HEK293 (cell line): ENCODE measurements around the gene NKAIN4.

ENCODE experiments used
- CTCF ChIA-PET: fragments of 350-600 bp; formaldehyde crosslinking; extraction: SDS; loops from one replicate; lab custom pipeline; 2021; ENCODE audit warnings: antibody characterized with exemption; lab: Yijun Ruan, JAX
- POLR2A ChIA-PET: fragments of 300-600 bp; formaldehyde crosslinking; extraction: SDS; loops from one replicate; lab custom pipeline; 2020; ENCODE audit warnings: antibody characterized with exemption, inconsistent platforms; lab: Yijun Ruan, JAX
- H3K27ac ChIP-seq: fragments of 200-500 bp; sonication (Bioruptor generic); 2 replicates; pipeline ENCODE4 v1.5.1; 2014; ENCODE audit warnings: low read depth, low read length, control low read depth, inconsistent platforms; ENCODE audit errors: extremely low read depth
- H3K36me3 ChIP-seq, 2 experiments: fragments of 200-500 bp in 1 of 2; sonication (Bioruptor generic) in 1 of 2; 1 replicate in 1 of 2; 2 replicates in 1 of 2; pipeline ENCODE4 v1.5.1; 2014 to 2017; ENCODE audit warnings: inconsistent platforms in 2 of 2, low read length in 2 of 2; ENCODE audit not compliant: control insufficient read depth in 2 of 2, insufficient read depth in 1 of 2
- H3K4me1 ChIP-seq: fragments of 200-500 bp; sonication (Bioruptor generic); 2 replicates; pipeline ENCODE4 v1.5.1; 2014; ENCODE audit warnings: mild to moderate bottlenecking, low read length, inconsistent platforms; ENCODE audit not compliant: control insufficient read depth, insufficient read depth
- H3K4me3 ChIP-seq: 2 replicates; pipeline ENCODE4 v1.5.1; 2011; ENCODE audit warnings: low read depth, mild to moderate bottlenecking, control low read depth, low read length, moderate library complexity
- H3K9me3 ChIP-seq: fragments of 200-500 bp; sonication (Bioruptor generic); 2 replicates; pipeline ENCODE4 v1.5.1; 2014; ENCODE audit warnings: low read depth, low read length, inconsistent platforms; ENCODE audit not compliant: control insufficient read depth, insufficient read depth
- ATF2 ChIP-seq: fragments of 450-650 bp; formaldehyde crosslinking; IDR thresholded peaks from 2 replicates; pipeline ENCODE4 v1.5.1; 2016; ENCODE audit warnings: missing biosample characterization, missing genetic modification characterization, low read depth
- GLIS2 ChIP-seq: fragments of 450-650 bp; formaldehyde crosslinking; IDR thresholded peaks from 2 replicates; pipeline ENCODE4 v1.5.1; 2016; ENCODE audit warnings: missing biosample characterization, missing genetic modification characterization
- KLF16 ChIP-seq: fragments of 450-650 bp; formaldehyde crosslinking; IDR thresholded peaks from 2 replicates; pipeline ENCODE4 v1.5.1; 2017; ENCODE audit warnings: missing biosample characterization, missing genetic modification characterization
- OVOL3 ChIP-seq: fragments of 450-650 bp; formaldehyde crosslinking; IDR thresholded peaks from 2 replicates; pipeline ENCODE4 v1.5.1; 2016; ENCODE audit warnings: missing biosample characterization, missing genetic modification characterization
- SETDB1 ChIP-seq: IDR thresholded peaks from one replicate; pipeline ENCODE4 v1.6.1; 2017; ENCODE audit warnings: mild to moderate bottlenecking, low read length, moderate library complexity, mixed read lengths; ENCODE audit not compliant: insufficient read length
- SP2 ChIP-seq: fragments of 450-650 bp; formaldehyde crosslinking; IDR thresholded peaks from 2 replicates; pipeline ENCODE4 v1.5.1; 2016; ENCODE audit warnings: missing biosample characterization, missing genetic modification characterization
- SP3 ChIP-seq: fragments of 450-650 bp; formaldehyde crosslinking; IDR thresholded peaks from 2 replicates; pipeline ENCODE4 v1.5.1; 2016; ENCODE audit warnings: missing biosample characterization, missing genetic modification characterization
- TSHZ1 ChIP-seq: fragments of 450-650 bp; formaldehyde crosslinking; IDR thresholded peaks from 2 replicates; pipeline ENCODE4 v1.5.1; 2016; ENCODE audit warnings: missing biosample characterization, missing genetic modification characterization, borderline replicate concordance
- ZBTB20 ChIP-seq: fragments of 450-650 bp; formaldehyde crosslinking; IDR thresholded peaks from 2 replicates; pipeline ENCODE4 v1.5.1; 2016; ENCODE audit warnings: missing biosample characterization, missing genetic modification characterization
- ZBTB6 ChIP-seq: fragments of 450-650 bp; formaldehyde crosslinking; IDR thresholded peaks from 2 replicates; pipeline ENCODE4 v1.5.1; 2017; ENCODE audit warnings: missing biosample characterization, missing genetic modification characterization
- ZBTB8A ChIP-seq: fragments of 450-650 bp; formaldehyde crosslinking; IDR thresholded peaks from 2 replicates; pipeline ENCODE4 v1.5.1; 2016; ENCODE audit warnings: missing biosample characterization, missing genetic modification characterization
- ZNF10 ChIP-seq: fragments of 450-650 bp; formaldehyde crosslinking; IDR thresholded peaks from 2 replicates; pipeline ENCODE4 v1.5.1; 2017; ENCODE audit warnings: missing biosample characterization, missing genetic modification characterization
- ZNF266 ChIP-seq: fragments of 450-650 bp; formaldehyde crosslinking; IDR thresholded peaks from 2 replicates; pipeline ENCODE4 v1.5.1; 2016; ENCODE audit warnings: missing biosample characterization, missing genetic modification characterization, low read depth
- ZNF280D ChIP-seq: fragments of 450-650 bp; formaldehyde crosslinking; IDR thresholded peaks from 2 replicates; pipeline ENCODE4 v1.5.1; 2016; ENCODE audit warnings: missing biosample characterization, missing genetic modification characterization
- ZNF311 ChIP-seq: fragments of 450-650 bp; formaldehyde crosslinking; IDR thresholded peaks from 2 replicates; pipeline ENCODE4 v1.5.1; 2017; ENCODE audit warnings: missing biosample characterization, missing genetic modification characterization, borderline replicate concordance
- ZNF335 ChIP-seq: fragments of 450-650 bp; formaldehyde crosslinking; conservative IDR thresholded peaks from 2 replicates; pipeline ENCODE4 v1.5.1; 2016; ENCODE audit warnings: missing biosample characterization, missing genetic modification characterization
- ZNF37A ChIP-seq: fragments of 450-650 bp; IDR thresholded peaks from 2 replicates; pipeline ENCODE4 v1.5.1; 2018; ENCODE audit warnings: missing biosample characterization, missing genetic modification characterization
- ZNF544 ChIP-seq: fragments of 450-650 bp; formaldehyde crosslinking; IDR thresholded peaks from 2 replicates; pipeline ENCODE4 v1.5.0; 2017; ENCODE audit warnings: missing biosample characterization, missing genetic modification characterization
- ZNF558 ChIP-seq: fragments of 450-650 bp; formaldehyde crosslinking; IDR thresholded peaks from 2 replicates; pipeline ENCODE4 v1.5.1; 2016; ENCODE audit warnings: missing biosample characterization, missing genetic modification characterization
- ZNF560 ChIP-seq: fragments of 450-650 bp; formaldehyde crosslinking; IDR thresholded peaks from 2 replicates; pipeline ENCODE4 v1.5.1; 2017; ENCODE audit warnings: missing biosample characterization, missing genetic modification characterization, borderline replicate concordance
- ZNF660 ChIP-seq: fragments of 450-650 bp; IDR thresholded peaks from 2 replicates; pipeline ENCODE4 v1.5.1; 2018; ENCODE audit warnings: missing biosample characterization, mild to moderate bottlenecking, missing genetic modification characterization
- ZNF785 ChIP-seq: fragments of 450-650 bp; formaldehyde crosslinking; IDR thresholded peaks from 2 replicates; pipeline ENCODE4 v1.5.1; 2016; ENCODE audit warnings: missing biosample characterization, missing genetic modification characterization
- ZNF791 ChIP-seq: fragments of 450-650 bp; formaldehyde crosslinking; IDR thresholded peaks from 2 replicates; pipeline ENCODE4 v1.5.1; 2016; ENCODE audit warnings: missing biosample characterization, missing genetic modification characterization
- ZXDB ChIP-seq: fragments of 450-650 bp; formaldehyde crosslinking; IDR thresholded peaks from 2 replicates; pipeline ENCODE4 v1.5.1; 2016; ENCODE audit warnings: missing biosample characterization, missing genetic modification characterization
- TF ChIP-seq, protein P1 (sequence below): fragments of 450-650 bp; formaldehyde crosslinking; IDR thresholded peaks from 2 replicates; pipeline ENCODE4 v1.5.1; 2016; ENCODE audit warnings: missing biosample characterization, missing genetic modification characterization

Gene NKAIN4

DNA sequence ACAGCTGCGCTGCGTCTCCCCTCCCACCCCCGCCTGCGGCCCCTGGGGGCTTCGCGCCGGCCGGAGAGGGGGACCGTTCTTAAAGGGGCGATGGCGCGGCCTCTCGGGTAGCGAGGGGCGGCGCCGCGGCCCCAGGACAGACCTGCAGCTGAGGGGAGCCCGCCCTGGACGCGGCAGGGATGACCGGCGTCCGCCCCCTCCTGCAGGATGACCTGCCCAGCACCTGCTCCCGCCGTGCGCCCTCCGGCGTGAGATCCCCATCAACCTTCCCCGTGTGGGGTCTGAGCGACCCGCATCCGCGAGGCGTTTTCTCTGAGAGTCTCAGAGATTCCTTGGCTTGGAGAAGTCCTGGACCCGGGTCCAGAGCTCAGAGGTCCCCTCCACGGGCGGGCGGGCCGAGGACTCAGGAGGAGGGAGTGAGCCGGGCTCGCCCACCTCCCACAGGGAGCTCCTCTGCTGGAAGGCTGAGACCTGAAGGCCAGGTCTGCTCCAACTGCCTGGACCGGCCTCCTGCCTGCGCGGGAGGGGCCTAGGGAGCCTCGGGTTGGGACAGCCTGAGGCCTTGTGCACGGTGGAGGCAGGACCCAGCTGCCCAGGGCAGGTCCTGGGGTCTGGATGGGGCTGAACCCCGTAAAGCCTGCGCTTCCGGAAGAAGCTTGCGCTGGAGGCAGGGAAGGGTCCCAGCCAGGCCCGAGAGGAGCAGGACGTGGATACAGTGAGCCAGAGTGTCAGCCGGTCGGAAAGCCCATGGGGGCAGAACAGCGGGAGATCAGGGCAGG, 532 bp upstream of the NKAIN4 start (continued):
- TF ChIP-seq ATF2 (tag by site-specific recombination) (no peak), ZNF266 (tag by site-specific recombination) (no peak), SP2 (tag by site-specific recombination) (peak; percentile 25; the same call in 1 of the 2 replicates)

GRCh38 chr20:63253438-63254231, 628 bp downstream of the NKAIN4 start:
- Histone ChIP-seq H3K27ac (no peak overlapping the region), H3K4me1 (no peaks in the 10 kb centered on the region), H3K4me3 (peak overlapping the region; percentile 10), H3K36me3 (no peaks in the 10 kb centered on the region), H3K9me3 (no peaks in the 10 kb centered on the region)
- ChIA-PET POLR2A (interaction anchor here (1.1 kb wide), 1 partner anchor 30 kb away, joined by 6 read pairs; no protein-coding TSS in a partner anchor), CTCF (interaction anchor here (0.7 to 4.1 kb wide), 5 partner anchors 12 to 223 kb away, joined by 3 to 53 read pairs (median 4); partner anchors contain the start of gene BIRC7)
- TF ChIP-seq KLF16 (tag by site-specific recombination) (no peak), ZXDB (tag by site-specific recombination) (no peak), ZNF280D (tag by site-specific recombination) (no peak), GLIS2 (peak; percentile 39; the same call in 1 of the 2 replicates), ZNF785 (no peak), ZNF311 (no peak), ZBTB6 (tag by site-specific recombination) (no peak), ZNF10 (tag by site-specific recombination) (no peak), SP2 (tag by site-specific recombination) (peak; percentile 22; the same call in 1 of the 2 replicates), ZNF560 (tag by site-specific recombination) (no peak), OVOL3 (tag by site-specific recombination) (no peak), ZNF660 (tag by site-specific recombination) (no peak), SP3 (tag by site-specific recombination) (no peak), ZNF335 (tag by site-specific recombination) (0 out of 2 replicates have a peak, but pooled peaks have one; percentile 25), ZNF791 (tag by site-specific recombination) (no peak), ZNF37A (tag by site-specific recombination) (no peak), SETDB1 (no peak), ZBTB20 (peak; percentile 43; the same call in 1 of the 2 replicates), ZBTB8A (tag by site-specific recombination) (peak; percentile 44; the same call in 1 of the 2 replicates), ZNF544 (tag by site-specific recombination) (no peak), TSHZ1 (tag by site-specific recombination) (no peak), ZNF558 (tag by site-specific recombination) (no peak)
- TF ChIP-seq, protein P1, sequence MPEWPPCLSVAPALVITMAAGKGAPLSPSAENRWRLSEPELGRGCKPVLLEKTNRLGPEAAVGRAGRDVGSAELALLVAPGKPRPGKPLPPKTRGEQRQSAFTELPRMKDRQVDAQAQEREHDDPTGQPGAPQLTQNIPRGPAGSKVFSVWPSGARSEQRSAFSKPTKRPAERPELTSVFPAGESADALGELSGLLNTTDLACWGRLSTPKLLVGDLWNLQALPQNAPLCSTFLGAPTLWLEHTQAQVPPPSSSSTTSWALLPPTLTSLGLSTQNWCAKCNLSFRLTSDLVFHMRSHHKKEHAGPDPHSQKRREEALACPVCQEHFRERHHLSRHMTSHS (tag by site-specific recombination) = no peak
